K562 treated with DMSO at 1 percent for 12 hours (cell line): ENCODE measurements around the gene RPL12. TPM values are rescaled to one million over a fixed set of nuclear protein-coding genes. Genes with fewer than 3 reads are reported as not detected.

Experiments
- total RNA-seq: library from RNA; unstranded; fragments of 300-600 nt; gene quantifications from 2 replicates; pipeline ENCODE4 v1.2.3, GENCODE V29; 2022; ENCODE audit not compliant: insufficient read depth

The RPL12 gene
- total RNA-seq: 4,932 and 5,257 TPM in 2 replicates

DNA sequence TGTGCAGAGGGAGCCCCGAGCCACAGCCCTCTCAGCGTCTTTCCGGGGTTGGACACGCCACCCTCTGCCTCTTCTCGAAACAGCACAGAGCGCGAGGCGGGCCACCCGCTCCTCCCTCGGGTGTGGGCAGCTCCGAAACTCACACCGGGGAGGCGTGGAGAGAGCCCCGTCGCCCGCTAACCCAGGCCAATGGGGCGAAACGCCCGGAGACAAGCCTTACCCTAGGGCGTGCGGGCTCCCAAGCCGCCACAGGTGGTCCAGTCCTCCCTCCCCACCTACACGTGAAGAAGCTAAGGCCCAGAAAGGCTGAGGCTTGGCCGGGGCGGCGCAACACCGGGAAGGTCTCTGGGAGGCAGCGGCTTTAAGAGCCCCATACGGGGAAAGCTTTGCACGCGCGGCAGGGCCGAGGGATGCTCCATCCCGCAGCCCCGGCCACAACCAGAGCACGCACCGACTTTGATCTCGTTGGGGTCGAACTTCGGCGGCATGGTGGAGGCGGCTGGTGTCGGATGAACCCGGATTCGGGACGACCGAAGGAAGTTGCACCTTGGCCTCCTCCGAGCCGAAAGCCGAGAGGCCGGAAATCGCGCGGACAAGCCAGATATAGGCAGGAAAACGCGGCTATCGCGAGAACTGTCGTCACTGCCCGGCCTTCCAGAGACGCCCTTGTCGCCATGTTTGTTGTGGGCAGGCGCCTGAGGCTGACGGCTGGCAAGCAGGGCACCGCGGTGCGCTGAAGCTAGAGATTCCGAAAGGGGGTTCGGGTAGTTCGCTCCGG, at the start of gene RPL12, which contains the start of gene LRSAM1:
RPL12 (minus strand) TSS at position 577 of the 778 bp plus-strand sequence; CDS start at position 488, 89 bp downstream.
LRSAM1 (plus strand) TSS at position 681 of the 778 bp plus-strand sequence. CDS start 3,018 bp downstream, outside the sequence.

DNA sequence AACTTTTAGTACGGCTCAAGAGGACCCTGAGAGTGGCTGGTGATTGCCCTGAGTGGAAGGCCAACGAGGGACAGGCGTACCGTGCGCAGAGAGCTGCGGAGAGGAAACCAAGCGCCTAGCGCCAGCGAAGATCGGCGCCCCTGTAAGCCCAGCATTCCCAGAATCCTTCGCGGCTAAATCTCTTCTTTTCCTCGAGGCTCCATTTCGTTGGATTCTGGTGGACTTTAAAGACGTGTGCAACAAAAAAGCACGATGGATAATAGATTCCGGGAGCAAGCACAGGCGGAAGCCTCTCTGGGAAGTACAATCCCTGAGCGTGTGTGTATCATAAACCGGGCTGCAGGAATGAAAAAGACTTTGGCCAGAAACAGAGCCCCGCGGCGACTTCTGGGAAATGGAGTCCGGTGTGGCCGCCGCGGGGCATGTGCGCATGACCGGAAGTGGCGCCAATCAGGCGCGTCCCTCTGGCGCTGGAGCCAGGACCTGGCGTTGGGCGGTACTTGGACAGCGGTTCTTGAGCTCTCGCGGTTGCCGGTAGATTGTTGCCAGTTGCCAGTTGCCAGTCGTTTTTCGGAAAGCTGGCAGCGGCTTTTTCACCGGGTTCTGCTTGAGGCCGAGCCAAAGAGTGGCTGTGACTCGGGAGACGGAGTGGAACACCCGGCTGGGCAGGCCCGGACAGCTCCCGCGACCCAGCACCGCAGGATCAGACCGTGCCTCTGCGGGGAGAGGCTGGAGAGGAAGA, 27.1 kb downstream of the RPL12 start, which contains the start of gene ZNF79:
ZNF79 (plus strand) TSS at position 449 of the 742 bp plus-strand sequence. CDS start 406 bp downstream, outside the sequence.

Other genes starting within 250 kb of the RPL12 start
- gene GARNL3, start 186.6 kb downstream of the RPL12 start, total RNA-seq: 1.3 TPM in 1 of 2 replicates, not detected in the other
- 9.6 and 11.5 TPM in 2 replicates for gene SLC2A8, start 54.2 kb downstream of the RPL12 start, total RNA-seq
- gene ZNF79, start 27.0 kb downstream of the RPL12 start, total RNA-seq: 1.7 and 5.1 TPM in 2 replicates
- 10.3 and 13.6 TPM in 2 replicates for gene LRSAM1, start 104 bp upstream of the RPL12 start, total RNA-seq
- gene STXBP1, start 160.9 kb upstream of the RPL12 start, total RNA-seq: 19.6 and 53.3 TPM in 2 replicates